Measurements from ENCODE around the gene KMT2D. TPM values are rescaled to one million over a fixed set of nuclear protein-coding genes. Genes with fewer than 3 reads are reported as not detected.

Gene KMT2D
- total RNA-seq, 1 donor = 24.6 TPM

DNA sequence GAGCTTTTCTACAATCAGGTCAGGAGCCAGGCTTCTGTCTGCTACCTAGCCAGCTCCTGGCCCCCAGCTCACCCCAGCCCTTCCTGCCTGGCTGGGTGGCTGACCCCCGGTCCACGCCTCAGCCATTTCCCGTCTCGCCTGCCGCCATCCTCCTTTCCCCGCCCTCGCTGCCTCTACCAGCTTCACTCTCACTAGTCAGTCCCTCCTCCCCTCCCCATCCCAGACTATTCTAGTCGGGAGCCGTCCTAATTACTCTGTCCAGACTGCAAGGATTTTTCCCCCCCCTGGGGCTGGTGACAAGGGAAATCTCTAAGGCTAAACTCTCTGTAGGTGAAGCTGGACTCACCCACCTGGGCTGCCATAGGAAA is 33.2 kb upstream of the KMT2D start:
- H3K27me3 ChIP-seq (ENCODE audit: insufficient read depth, low read length) = peaks cover 49% of the 10 kb centered on the region

DNA sequence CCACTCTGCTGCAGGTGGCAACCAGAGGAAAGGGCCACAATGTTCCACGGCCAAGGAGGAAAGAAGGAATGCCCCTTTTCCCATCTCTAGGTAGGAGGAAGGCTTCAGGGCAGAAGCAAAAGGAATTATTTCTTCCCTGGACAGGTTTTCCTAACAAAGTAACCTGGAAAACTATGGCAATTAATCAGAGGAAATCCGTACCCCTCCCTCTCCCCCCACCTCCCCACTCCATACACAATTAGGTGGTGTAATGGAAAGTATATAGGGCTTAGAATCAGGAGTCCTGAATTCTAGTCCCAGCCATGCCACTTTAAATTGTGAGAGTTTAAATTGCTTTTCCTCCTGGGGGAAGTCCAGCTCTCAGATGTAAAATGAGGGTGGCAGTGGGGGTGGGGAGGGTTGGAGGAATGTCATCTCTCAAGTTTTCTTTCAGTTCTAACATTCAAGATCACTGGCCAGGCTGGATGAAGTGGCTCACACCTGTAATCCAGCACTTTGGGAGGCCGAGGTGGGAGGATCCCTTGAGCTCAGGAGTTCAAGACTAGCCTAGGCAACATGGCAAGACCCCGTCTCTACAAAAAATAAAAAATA is 32.3 kb upstream of the KMT2D start:
- Histone ChIP-seq H3K9me3 (ENCODE audit: low read depth, low read length) (no peaks in the 10 kb centered on the region), H3K79me2 (ENCODE audit: insufficient read depth, low read length) (no peaks in the 10 kb centered on the region), H3K4me2 (ENCODE audit: insufficient read depth, low read length) (peak overlapping the region; percentile 72), H3K4me1 (ENCODE audit: insufficient read depth, low read length) (peaks cover 11% of the 10 kb centered on the region), H3K36me3 (ENCODE audit: insufficient read depth, low read length) (peaks cover 15% of the 10 kb centered on the region), H3K27ac (ENCODE audit: low read depth, low read length) (no peak overlapping the region), H3K27me3 (ENCODE audit: insufficient read depth, low read length) (peaks cover 53% of the 10 kb centered on the region), H2AFZ (ENCODE audit: low read length) (no peak overlapping the region), H4K20me1 (ENCODE audit: insufficient read depth, low read length) (peaks cover 2% of the 10 kb centered on the region), H3K4me3 (ENCODE audit: insufficient read depth, low read length) (no peak overlapping the region)
- peak; percentile 55 for DNase-seq (ENCODE audit: insufficient read length, low spot score, missing footprints)
- TF ChIP-seq, protein P1, sequence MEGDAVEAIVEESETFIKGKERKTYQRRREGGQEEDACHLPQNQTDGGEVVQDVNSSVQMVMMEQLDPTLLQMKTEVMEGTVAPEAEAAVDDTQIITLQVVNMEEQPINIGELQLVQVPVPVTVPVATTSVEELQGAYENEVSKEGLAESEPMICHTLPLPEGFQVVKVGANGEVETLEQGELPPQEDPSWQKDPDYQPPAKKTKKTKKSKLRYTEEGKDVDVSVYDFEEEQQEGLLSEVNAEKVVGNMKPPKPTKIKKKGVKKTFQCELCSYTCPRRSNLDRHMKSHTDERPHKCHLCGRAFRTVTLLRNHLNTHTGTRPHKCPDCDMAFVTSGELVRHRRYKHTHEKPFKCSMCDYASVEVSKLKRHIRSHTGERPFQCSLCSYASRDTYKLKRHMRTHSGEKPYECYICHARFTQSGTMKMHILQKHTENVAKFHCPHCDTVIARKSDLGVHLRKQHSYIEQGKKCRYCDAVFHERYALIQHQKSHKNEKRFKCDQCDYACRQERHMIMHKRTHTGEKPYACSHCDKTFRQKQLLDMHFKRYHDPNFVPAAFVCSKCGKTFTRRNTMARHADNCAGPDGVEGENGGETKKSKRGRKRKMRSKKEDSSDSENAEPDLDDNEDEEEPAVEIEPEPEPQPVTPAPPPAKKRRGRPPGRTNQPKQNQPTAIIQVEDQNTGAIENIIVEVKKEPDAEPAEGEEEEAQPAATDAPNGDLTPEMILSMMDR (IDR thresholded peaks at IDR 0.05; ENCODE audit: extremely low read depth, low read depth, low read length) = no peak

More for the DNA sequence above, 33.2 kb upstream of the KMT2D start:
- peaks cover 2% of the 10 kb centered on the region for H4K20me1 ChIP-seq (ENCODE audit: insufficient read depth, low read length)
- no peak overlapping the region for H3K27ac ChIP-seq (ENCODE audit: low read depth, low read length)
- peak overlapping the region; percentile 22 for H3K4me3 ChIP-seq (ENCODE audit: insufficient read depth, low read length)
- H3K36me3 ChIP-seq (ENCODE audit: insufficient read depth, low read length) = peaks cover 23% of the 10 kb centered on the region
- peak overlapping the region; percentile 59 for H3K4me2 ChIP-seq (ENCODE audit: insufficient read depth, low read length)
- TF ChIP-seq, protein P1 (IDR thresholded peaks at IDR 0.05; ENCODE audit: extremely low read depth, low read depth, low read length) = no peak
- peak; percentile 85 for DNase-seq (ENCODE audit: insufficient read length, low spot score, missing footprints)
- no peaks in the 10 kb centered on the region for H3K79me2 ChIP-seq (ENCODE audit: insufficient read depth, low read length)
- H3K9me3 ChIP-seq (ENCODE audit: low read depth, low read length) = no peaks in the 10 kb centered on the region
- H3K4me1 ChIP-seq (ENCODE audit: insufficient read depth, low read length) = peaks cover 11% of the 10 kb centered on the region
- no peak overlapping the region for H2AFZ ChIP-seq (ENCODE audit: low read length)

DNA sequence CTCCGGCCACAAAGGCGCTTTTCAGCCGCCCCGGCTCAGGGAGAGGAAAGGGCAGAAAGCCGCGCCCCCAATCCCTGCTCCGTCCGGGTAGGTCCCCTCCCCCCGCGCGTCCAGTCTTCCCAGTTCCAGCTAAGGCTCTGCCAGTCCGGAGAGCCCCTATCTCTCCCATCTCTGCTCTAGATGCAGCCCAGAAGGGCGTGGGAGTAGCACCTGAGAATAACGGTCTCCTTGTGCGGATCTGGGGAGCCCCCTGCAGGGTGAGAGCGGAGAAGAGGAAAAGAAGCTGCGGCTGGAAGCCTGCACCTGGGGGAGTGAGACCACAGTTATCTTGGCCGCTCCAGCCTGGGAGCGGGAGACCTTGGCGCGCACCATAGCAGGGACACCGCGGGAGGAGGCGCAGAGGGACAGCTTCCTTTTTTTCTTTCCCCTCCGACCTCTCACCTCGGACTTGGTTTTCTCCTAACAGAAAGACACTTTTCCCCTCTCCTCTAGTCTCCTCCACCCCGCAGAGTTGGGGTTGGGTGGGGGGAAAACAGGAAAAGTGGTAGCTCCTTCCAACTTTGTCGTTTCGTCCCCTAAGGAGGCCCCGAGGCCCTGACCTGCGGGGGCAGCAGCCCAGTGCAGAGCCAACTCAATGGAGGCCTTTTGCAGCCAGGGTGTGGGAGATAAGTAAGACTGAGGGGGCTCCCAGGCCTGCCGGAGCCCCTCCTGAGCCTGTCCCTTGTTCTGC is 31.7 kb upstream of the KMT2D start:
- Histone ChIP-seq H3K4me2 (ENCODE audit: insufficient read depth, low read length) (peak overlapping the region; percentile 72), H3K9me3 (ENCODE audit: low read depth, low read length) (no peaks in the 10 kb centered on the region), H3K36me3 (ENCODE audit: insufficient read depth, low read length) (peaks cover 8% of the 10 kb centered on the region), H3K27me3 (ENCODE audit: insufficient read depth, low read length) (peaks cover 53% of the 10 kb centered on the region), H3K27ac (ENCODE audit: low read depth, low read length) (no peak overlapping the region), H3K4me3 (ENCODE audit: insufficient read depth, low read length) (peak overlapping the region; percentile 55), H3K79me2 (ENCODE audit: insufficient read depth, low read length) (no peaks in the 10 kb centered on the region), H4K20me1 (ENCODE audit: insufficient read depth, low read length) (peaks cover 2% of the 10 kb centered on the region), H2AFZ (ENCODE audit: low read length) (peak overlapping the region; percentile 46), H3K4me1 (ENCODE audit: insufficient read depth, low read length) (peaks cover 11% of the 10 kb centered on the region)
- DNase-seq (ENCODE audit: insufficient read length, low spot score, missing footprints) = peak; percentile 95
- TF ChIP-seq, protein P1 (IDR thresholded peaks at IDR 0.05; ENCODE audit: extremely low read depth, low read depth, low read length) = peak; percentile 29

DNA sequence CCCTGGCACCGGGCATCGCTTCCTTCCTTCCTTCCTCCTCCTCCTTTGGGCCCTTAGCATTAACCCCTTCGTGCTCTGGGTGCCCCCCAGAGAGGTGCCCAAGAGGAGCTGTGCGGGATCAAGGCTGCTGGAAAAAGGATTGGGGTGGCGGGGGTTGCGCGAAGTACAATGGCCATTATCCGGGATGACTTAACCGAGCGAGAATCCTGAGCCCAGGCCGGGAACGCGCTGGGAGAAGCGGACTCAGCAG is 31.2 kb upstream of the KMT2D start:
- Histone ChIP-seq H3K36me3 (ENCODE audit: insufficient read depth, low read length) (peaks cover 3% of the 10 kb centered on the region), H3K4me2 (ENCODE audit: insufficient read depth, low read length) (peak overlapping the region; percentile 72), H3K9me3 (ENCODE audit: low read depth, low read length) (no peaks in the 10 kb centered on the region), H3K4me3 (ENCODE audit: insufficient read depth, low read length) (peak overlapping the region; percentile 55), H3K27me3 (ENCODE audit: insufficient read depth, low read length) (peaks cover 53% of the 10 kb centered on the region), H3K79me2 (ENCODE audit: insufficient read depth, low read length) (no peaks in the 10 kb centered on the region), H2AFZ (ENCODE audit: low read length) (peak overlapping the region; percentile 46), H3K27ac (ENCODE audit: low read depth, low read length) (no peak overlapping the region), H3K4me1 (ENCODE audit: insufficient read depth, low read length) (peaks cover 11% of the 10 kb centered on the region), H4K20me1 (ENCODE audit: insufficient read depth, low read length) (peaks cover 2% of the 10 kb centered on the region)
- no peak for DNase-seq (ENCODE audit: insufficient read length, low spot score, missing footprints)
- TF ChIP-seq, protein P1 (IDR thresholded peaks at IDR 0.05; ENCODE audit: extremely low read depth, low read depth, low read length) = no peak
